Activated naive CD4-positive, alpha-beta T cell treated with anti-CD3 and anti-CD28 coated beads, Interleukin-2, amount 10 ng/mL, durations not matched to agents 7 days and 5 days (primary cell): ENCODE data around the gene TRPM3.

Experiments
- CTCF ChIA-PET: fragments of 350-600 bp; sonication (Branson Sonifier 250); formaldehyde crosslinking; loops from one replicate; lab custom pipeline; 2021; ENCODE audit warnings: antibody characterized with exemption; lab: Charles Lee
- DNase-seq: peaks from one replicate; pipeline ENCODE4 v3.0.0-alpha.2; 2020
- H3K27ac Mint-ChIP-seq: one replicate; pipeline ENCODE4 v1.8.0; 2021; ENCODE audit warnings: mild to moderate bottlenecking, moderate library complexity, mixed read lengths
- H3K27me3 Mint-ChIP-seq: one replicate; pipeline ENCODE4 v1.8.0; 2021; ENCODE audit warnings: mild to moderate bottlenecking, mixed read lengths
- H3K36me3 Mint-ChIP-seq: one replicate; pipeline ENCODE4 v1.8.0; 2021; ENCODE audit warnings: mixed read lengths
- H3K4me1 Mint-ChIP-seq: one replicate; pipeline ENCODE4 v1.8.0; 2021; ENCODE audit warnings: mixed read lengths
- H3K4me3 Mint-ChIP-seq: one replicate; pipeline ENCODE4 v1.8.0; 2021; ENCODE audit warnings: mild to moderate bottlenecking, moderate library complexity, mixed read lengths
- H3K9me3 Mint-ChIP-seq: one replicate; pipeline ENCODE4 v1.8.0; 2021; ENCODE audit warnings: mixed read lengths

The TRPM3 gene

DNA sequence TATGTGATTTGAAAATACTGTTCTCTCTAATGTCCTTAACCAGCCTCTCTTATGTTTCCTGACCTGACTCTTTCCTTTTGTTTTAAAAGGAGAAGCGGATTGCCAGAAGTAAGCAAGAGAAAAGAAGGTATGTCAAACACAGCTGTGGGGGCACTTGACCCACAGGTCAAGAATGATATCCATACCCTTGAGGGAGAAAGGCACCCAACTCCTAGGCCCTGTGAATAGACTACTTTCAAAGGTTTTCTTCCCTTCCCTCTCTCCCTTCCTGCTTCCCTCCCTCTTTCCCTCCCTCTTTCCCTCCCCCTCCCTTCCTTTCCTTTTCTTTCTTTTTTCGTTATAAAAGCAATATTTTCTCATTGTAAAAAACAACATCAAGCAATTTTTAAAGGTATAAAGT is 306.8 kb downstream of the TRPM3 start:
- CTCF ChIA-PET = no interaction called here
- H3K27me3 Mint-ChIP-seq = no peaks in the 10 kb centered on the region
- no peak overlapping the region for H3K4me3 Mint-ChIP-seq
- no peak overlapping the region for H3K27ac Mint-ChIP-seq
- H3K36me3 Mint-ChIP-seq = no peaks in the 10 kb centered on the region
- DNase-seq = no peak
- no peaks in the 10 kb centered on the region for H3K9me3 Mint-ChIP-seq
- no peaks in the 10 kb centered on the region for H3K4me1 Mint-ChIP-seq

DNA sequence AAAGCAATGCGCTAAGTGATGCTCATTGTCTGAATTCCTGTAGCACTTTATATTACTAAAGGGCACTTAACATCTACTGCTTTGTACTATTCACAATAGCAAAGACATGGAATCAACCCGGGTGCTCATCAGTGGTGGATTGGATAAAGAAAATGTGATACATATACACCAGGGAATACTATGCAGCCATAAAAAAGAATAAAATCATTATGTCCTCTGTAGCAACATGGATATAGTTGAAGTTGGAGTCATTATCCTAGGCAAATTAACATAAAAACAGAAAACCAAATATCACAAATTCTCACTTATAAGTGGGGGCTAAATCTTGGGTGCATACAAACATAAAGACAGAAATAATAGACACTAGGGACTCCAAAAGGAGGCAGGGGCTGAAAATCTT is 308.3 kb downstream of the TRPM3 start:
- Mint-ChIP-seq H3K27ac (no peak overlapping the region), H3K4me1 (no peaks in the 10 kb centered on the region), H3K36me3 (no peaks in the 10 kb centered on the region), H3K9me3 (no peaks in the 10 kb centered on the region), H3K27me3 (no peaks in the 10 kb centered on the region), H3K4me3 (no peak overlapping the region)
- CTCF ChIA-PET = no interaction called here
- DNase-seq = no peak

DNA sequence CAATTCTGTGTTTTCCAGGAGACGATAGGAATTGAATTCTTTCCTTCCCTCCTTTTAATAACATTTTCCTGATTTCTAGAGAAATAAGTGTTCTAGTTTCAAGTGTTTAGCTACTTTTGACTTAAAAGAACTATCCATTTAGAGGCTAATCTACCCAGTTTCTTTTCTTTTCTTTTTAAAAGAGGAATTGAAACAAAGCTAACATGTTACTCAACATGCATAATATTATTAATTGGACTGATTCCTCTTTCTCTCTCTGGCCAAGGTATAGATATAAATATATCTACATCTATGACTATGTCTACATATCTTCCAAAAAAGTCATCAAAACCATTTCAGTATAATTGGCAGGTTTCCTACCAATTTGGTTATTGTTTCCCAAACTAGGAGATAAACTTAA is 309.8 kb downstream of the TRPM3 start:
- Mint-ChIP-seq H3K27me3 (no peaks in the 10 kb centered on the region), H3K4me1 (no peaks in the 10 kb centered on the region), H3K36me3 (no peaks in the 10 kb centered on the region), H3K4me3 (no peak overlapping the region), H3K9me3 (no peaks in the 10 kb centered on the region), H3K27ac (no peak overlapping the region)
- no peak for DNase-seq
- CTCF ChIA-PET = no interaction called here

- Mint-ChIP-seq H3K27ac (no peak overlapping the region), H3K4me3 (no peak overlapping the region)
- CTCF ChIA-PET = no interaction called here
Measured at GRCh38 chr9:70806875-70807274, 314.5 kb downstream of the TRPM3 start.

DNA sequence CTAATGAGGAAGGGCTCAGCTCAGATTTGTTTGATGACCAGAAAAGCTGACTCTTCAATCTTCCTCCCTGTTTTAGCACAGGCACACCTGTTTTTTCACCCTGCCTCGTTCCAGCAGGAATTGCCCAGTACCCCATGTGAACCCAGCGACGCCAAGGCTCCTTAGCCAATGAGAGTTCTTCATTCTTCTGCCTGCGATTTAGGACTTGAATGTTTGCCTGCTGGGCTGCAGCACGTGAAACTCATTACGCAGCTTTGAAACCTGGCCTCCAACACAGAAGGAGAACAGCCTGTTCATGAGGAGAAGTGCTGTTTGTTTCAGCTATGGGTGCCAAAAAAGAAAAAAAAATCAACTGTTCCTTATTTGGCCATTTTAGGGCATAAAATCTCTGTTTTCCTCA is 315.5 kb downstream of the TRPM3 start:
- DNase-seq = no peak
- no peak overlapping the region for H3K27ac Mint-ChIP-seq
- no peaks in the 10 kb centered on the region for H3K27me3 Mint-ChIP-seq
- H3K36me3 Mint-ChIP-seq = no peaks in the 10 kb centered on the region
- no peak overlapping the region for H3K4me3 Mint-ChIP-seq
- H3K4me1 Mint-ChIP-seq = no peaks in the 10 kb centered on the region
- no peaks in the 10 kb centered on the region for H3K9me3 Mint-ChIP-seq
- CTCF ChIA-PET = no interaction called here

More at GRCh38 chr9:70806875-70807274, 314.5 kb downstream of the TRPM3 start:
- H3K27me3 Mint-ChIP-seq = no peaks in the 10 kb centered on the region
- H3K4me1 Mint-ChIP-seq = no peaks in the 10 kb centered on the region
- DNase-seq = no peak
- no peaks in the 10 kb centered on the region for H3K36me3 Mint-ChIP-seq
- no peaks in the 10 kb centered on the region for H3K9me3 Mint-ChIP-seq

GRCh38 chr9:70802758-70803436 is 318.5 kb downstream of the TRPM3 start:
- DNase-seq = no peak
- H3K4me3 Mint-ChIP-seq = no peak overlapping the region
- no peak overlapping the region for H3K27ac Mint-ChIP-seq
- no peaks in the 10 kb centered on the region for H3K4me1 Mint-ChIP-seq
- no peaks in the 10 kb centered on the region for H3K27me3 Mint-ChIP-seq
- no peaks in the 10 kb centered on the region for H3K36me3 Mint-ChIP-seq
- CTCF ChIA-PET = interaction anchor here (1.0 kb wide), 1 partner anchor 13 kb away, joined by 3 read pairs; no protein-coding TSS in a partner anchor
- no peaks in the 10 kb centered on the region for H3K9me3 Mint-ChIP-seq

- no peak for DNase-seq
- H3K36me3 Mint-ChIP-seq = no peaks in the 10 kb centered on the region
- no peak overlapping the region for H3K27ac Mint-ChIP-seq
- H3K9me3 Mint-ChIP-seq = no peaks in the 10 kb centered on the region
- CTCF ChIA-PET = no interaction called here
- H3K4me3 Mint-ChIP-seq = no peak overlapping the region
- H3K4me1 Mint-ChIP-seq = no peaks in the 10 kb centered on the region
- H3K27me3 Mint-ChIP-seq = no peaks in the 10 kb centered on the region
Measured at GRCh38 chr9:70802206-70802605, 319.2 kb downstream of the TRPM3 start.

DNA sequence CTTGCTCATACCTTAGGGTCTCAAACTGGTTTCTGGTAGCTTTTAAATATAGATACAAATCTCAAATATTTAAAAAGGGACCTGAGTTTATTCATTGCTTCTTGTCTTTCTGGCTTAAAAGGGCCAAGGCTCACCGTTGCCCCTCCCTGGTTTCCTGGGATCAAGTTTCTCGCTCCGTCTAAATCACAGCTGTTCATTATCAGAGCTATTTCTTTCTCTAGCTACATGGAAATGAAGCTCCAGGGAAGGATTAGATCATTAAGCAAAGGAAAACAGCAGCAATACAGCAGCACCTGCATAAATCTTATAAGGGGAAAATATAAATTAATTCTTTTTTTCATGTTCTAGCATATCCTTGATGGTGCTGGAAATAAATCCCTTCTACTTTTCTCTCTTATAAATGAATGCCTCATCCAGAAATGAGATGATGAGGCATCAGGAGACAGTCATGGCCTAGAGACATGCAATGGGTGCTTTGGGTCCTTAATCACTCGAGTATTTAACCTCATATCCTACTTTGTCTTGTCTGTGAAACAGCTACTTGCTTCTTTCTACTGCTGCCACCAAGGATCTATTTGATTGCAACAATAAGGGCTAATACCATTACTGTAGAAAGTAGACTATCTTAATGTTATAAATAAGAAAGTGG is 320.1 kb downstream of the TRPM3 start:
- H3K4me1 Mint-ChIP-seq = no peaks in the 10 kb centered on the region
- CTCF ChIA-PET = no interaction called here
- H3K9me3 Mint-ChIP-seq = no peaks in the 10 kb centered on the region
- H3K27ac Mint-ChIP-seq = no peak overlapping the region
- H3K4me3 Mint-ChIP-seq = no peak overlapping the region
- no peak for DNase-seq
- H3K36me3 Mint-ChIP-seq = no peaks in the 10 kb centered on the region
- no peaks in the 10 kb centered on the region for H3K27me3 Mint-ChIP-seq

DNA sequence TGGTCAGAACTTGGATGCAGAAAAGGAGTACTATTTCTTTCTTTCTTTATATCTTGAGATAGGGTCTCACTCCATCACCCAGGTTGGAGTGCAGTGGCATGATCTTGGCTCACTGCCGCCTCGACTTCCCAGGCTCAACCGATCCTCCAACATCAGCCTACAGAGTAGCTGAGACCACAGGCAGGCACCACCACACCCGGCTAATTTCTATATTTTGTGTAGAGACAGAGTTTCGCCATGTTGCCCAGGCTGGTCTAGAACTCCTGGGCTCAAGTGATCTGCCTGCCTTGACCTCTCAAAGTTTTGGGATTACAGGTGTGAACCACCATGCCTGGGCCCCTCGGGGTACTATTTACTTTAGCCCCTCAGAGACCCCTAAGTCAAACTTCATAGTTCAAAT is 323.4 kb downstream of the TRPM3 start:
- Mint-ChIP-seq H3K27me3 (no peaks in the 10 kb centered on the region), H3K4me3 (no peak overlapping the region), H3K27ac (no peak overlapping the region), H3K36me3 (no peaks in the 10 kb centered on the region), H3K4me1 (no peaks in the 10 kb centered on the region), H3K9me3 (no peaks in the 10 kb centered on the region)
- no peak for DNase-seq
- CTCF ChIA-PET = no interaction called here

- CTCF ChIA-PET = no interaction called here
- peaks cover 5% of the 10 kb centered on the region for H3K27me3 Mint-ChIP-seq
- no peak overlapping the region for H3K27ac Mint-ChIP-seq
- H3K9me3 Mint-ChIP-seq = no peaks in the 10 kb centered on the region
- H3K4me1 Mint-ChIP-seq = no peaks in the 10 kb centered on the region
- no peak overlapping the region for H3K4me3 Mint-ChIP-seq
- H3K36me3 Mint-ChIP-seq = no peaks in the 10 kb centered on the region
- no peak for DNase-seq
Measured at GRCh38 chr9:70795841-70796240, 325.6 kb downstream of the TRPM3 start.

DNA sequence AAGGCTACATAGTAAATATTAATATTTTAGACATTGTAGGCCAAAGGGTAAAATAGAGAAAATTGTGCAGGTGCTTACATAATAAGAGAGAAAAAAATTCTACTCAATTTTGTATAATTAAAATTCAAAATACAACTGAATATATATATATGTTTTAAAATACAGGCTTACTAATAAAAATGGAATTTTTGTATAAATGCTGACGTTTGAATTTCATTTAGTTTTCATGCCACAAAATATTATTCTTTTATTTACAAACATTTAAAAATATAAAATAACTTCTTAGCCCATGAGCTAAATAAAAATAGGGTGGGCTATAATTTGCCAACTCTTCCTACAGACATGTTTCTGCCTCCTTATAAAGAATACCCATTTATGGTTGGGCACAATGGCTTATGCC is 328.6 kb downstream of the TRPM3 start:
- H3K4me1 Mint-ChIP-seq = no peaks in the 10 kb centered on the region
- DNase-seq = no peak
- H3K9me3 Mint-ChIP-seq = no peaks in the 10 kb centered on the region
- H3K27me3 Mint-ChIP-seq = peaks cover 5% of the 10 kb centered on the region
- H3K36me3 Mint-ChIP-seq = no peaks in the 10 kb centered on the region
- H3K27ac Mint-ChIP-seq = no peak overlapping the region
- H3K4me3 Mint-ChIP-seq = no peak overlapping the region
- CTCF ChIA-PET = no interaction called here

- no peak overlapping the region for H3K4me3 Mint-ChIP-seq
- no peak for DNase-seq
- CTCF ChIA-PET = no interaction called here
- no peaks in the 10 kb centered on the region for H3K36me3 Mint-ChIP-seq
- H3K9me3 Mint-ChIP-seq = no peaks in the 10 kb centered on the region
- H3K27ac Mint-ChIP-seq = no peak overlapping the region
- no peaks in the 10 kb centered on the region for H3K4me1 Mint-ChIP-seq
- peaks cover 5% of the 10 kb centered on the region for H3K27me3 Mint-ChIP-seq
Measured at GRCh38 chr9:70791936-70792335, 329.5 kb downstream of the TRPM3 start.

DNA sequence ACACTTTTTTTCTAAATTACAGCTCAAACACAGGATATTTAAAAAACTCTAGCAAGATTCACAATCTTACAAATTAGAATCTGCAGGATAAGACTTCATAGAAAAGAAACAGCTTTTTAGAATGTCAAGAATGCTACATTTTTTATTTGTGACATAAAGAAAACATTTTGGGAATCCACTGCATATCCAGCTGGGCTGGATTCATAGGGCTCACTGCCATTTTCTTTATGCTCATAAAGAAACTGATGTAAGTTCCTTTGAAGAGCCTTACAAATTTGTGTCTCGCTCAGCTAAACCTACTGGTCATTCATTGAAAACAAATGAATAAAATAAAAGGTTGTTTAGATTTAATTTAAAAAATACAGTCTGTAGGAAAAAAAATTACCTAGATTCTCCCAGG is 332.3 kb downstream of the TRPM3 start:
- peaks cover 5% of the 10 kb centered on the region for H3K27me3 Mint-ChIP-seq
- CTCF ChIA-PET = no interaction called here

DNA sequence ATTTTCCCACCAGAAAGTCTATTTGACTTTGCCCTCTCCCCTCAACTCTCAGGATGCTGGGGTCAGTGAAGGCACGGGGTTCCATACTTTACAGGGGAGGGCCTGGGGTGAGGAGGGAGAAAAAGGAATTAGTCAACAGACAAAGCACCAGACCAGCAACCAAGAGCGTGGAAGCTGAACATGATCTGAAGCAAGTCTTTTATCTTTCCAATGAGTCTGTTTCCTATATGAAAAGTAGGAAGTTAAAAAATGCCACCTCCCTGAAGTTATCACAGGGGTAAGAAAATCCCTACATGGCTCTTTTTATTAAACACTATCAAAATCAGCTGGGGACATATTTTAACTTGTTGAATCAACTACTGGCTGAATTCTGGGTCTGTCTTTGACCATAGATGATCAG is 337.0 kb downstream of the TRPM3 start:
- no peak overlapping the region for H3K27ac Mint-ChIP-seq
- CTCF ChIA-PET = no interaction called here
- H3K36me3 Mint-ChIP-seq = no peaks in the 10 kb centered on the region
- no peak overlapping the region for H3K4me3 Mint-ChIP-seq
- no peak for DNase-seq
- no peaks in the 10 kb centered on the region for H3K27me3 Mint-ChIP-seq
- H3K9me3 Mint-ChIP-seq = no peaks in the 10 kb centered on the region
- H3K4me1 Mint-ChIP-seq = no peaks in the 10 kb centered on the region

More for the DNA sequence above, 332.3 kb downstream of the TRPM3 start:
- Mint-ChIP-seq H3K9me3 (no peaks in the 10 kb centered on the region), H3K4me3 (no peak overlapping the region), H3K4me1 (no peaks in the 10 kb centered on the region), H3K36me3 (no peaks in the 10 kb centered on the region), H3K27ac (no peak overlapping the region)
- no peak for DNase-seq

- H3K27me3 Mint-ChIP-seq = no peaks in the 10 kb centered on the region
- no peak overlapping the region for H3K27ac Mint-ChIP-seq
- no peak overlapping the region for H3K4me3 Mint-ChIP-seq
- CTCF ChIA-PET = no interaction called here
- no peaks in the 10 kb centered on the region for H3K4me1 Mint-ChIP-seq
- no peaks in the 10 kb centered on the region for H3K36me3 Mint-ChIP-seq
- no peak for DNase-seq
- no peaks in the 10 kb centered on the region for H3K9me3 Mint-ChIP-seq
Measured at GRCh38 chr9:70778568-70778967, 342.9 kb downstream of the TRPM3 start.
